Muscle of leg (tissue), 11 donors: ENCODE data around the gene TMEM269. TPM values are rescaled to one million over a fixed set of nuclear protein-coding genes. Genes with fewer than 3 reads are reported as not detected.

ENCODE experiments used
- DNase-seq: peaks from one replicate; pipeline ENCODE4 v3.0.0; 2013
- H3K27ac ChIP-seq: one replicate; pipeline ENCODE4 v1.5.1; 2013; ENCODE audit warnings: mild to moderate bottlenecking, low read length, control low read depth
- H3K27me3 ChIP-seq: one replicate; pipeline ENCODE4 v1.6.1; 2013; ENCODE audit warnings: low read length; ENCODE audit not compliant: control insufficient read depth, insufficient read depth
- H3K36me3 ChIP-seq: one replicate; pipeline ENCODE4 v1.6.1; 2013; ENCODE audit warnings: low read length; ENCODE audit not compliant: control insufficient read depth, insufficient read depth
- H3K4me1 ChIP-seq: one replicate; pipeline ENCODE4 v1.6.1; 2013; ENCODE audit warnings: low read length; ENCODE audit not compliant: control insufficient read depth, insufficient read depth
- H3K4me3 ChIP-seq: one replicate; pipeline ENCODE4 v1.5.1; 2013; ENCODE audit warnings: low read length, control low read depth
- H3K9me3 ChIP-seq: replicated peaks from 2 replicates; pipeline ENCODE4 v1.6.1; 2013; ENCODE audit warnings: low read depth, low read length; ENCODE audit not compliant: control insufficient read depth
- WGBS: methylation state at CpG from one replicate; pipeline ENCODE4 v1.1.5; 2013; ENCODE audit warnings: missing lambda C conversion rate; ENCODE audit not compliant: insufficient coverage; 5-methylcytosine and 5-hydroxymethylcytosine counted together
- polyA plus RNA-seq, 8 donors: library from polyadenylated mRNA; unstranded; fragments of 120-200 nt; gene quantifications; one replicate each; pipeline versions ENCODE4 v1.2.1 to v1.2.3, GENCODE V29; 2013; ENCODE audit warnings: inconsistent platforms in 1 of 8, low replicate concordance in 1 of 8; ENCODE audit not compliant: insufficient read length in 8 of 8, insufficient read depth in 1 of 8
- total RNA-seq: library from RNA; stranded (reverse); fragments of 120-200 nt; gene quantifications from one replicate; pipeline ENCODE4 v1.2.4, GENCODE V29; 2013

Gene TMEM269
- total and polyA plus RNA-seq, 9 donors: 0.18 to 1.2 (median 0.80) TPM

DNA sequence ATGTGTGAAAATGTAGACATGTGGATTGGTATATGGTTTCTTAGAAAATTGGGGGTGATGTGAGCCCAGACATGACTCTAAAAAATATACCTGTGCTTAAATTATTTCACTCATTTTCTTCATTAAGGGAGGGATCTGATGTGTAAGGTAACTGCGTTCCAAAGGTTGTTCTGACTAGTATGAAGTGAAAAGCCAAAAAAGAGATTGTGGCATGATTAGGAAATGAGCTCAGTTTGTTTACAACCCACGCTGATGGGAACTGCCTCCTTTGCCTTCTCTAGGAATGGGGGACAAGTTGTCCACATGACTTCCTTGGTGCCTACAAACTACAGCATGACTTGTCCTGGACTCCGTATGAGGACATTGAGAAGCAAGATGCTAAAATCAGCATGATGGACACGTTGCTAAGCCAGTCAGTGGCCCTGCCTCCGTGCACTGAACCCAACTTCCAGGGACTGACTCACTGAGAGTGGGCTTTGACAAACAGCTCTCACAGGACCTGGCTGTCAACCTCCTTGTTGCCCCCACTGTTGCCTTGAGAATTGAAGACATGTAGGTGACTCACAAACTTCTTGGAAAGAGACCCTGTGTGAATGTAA lies 9.8 kb upstream of the TMEM269 start:
- Histone ChIP-seq H3K36me3 (peaks cover 48% of the 10 kb centered on the region), H3K4me1 (no peaks in the 10 kb centered on the region)
- WGBS: 100% methylated on average over 4 of the region's 5 CpGs

GRCh38 chr1:42776502-42776901 lies 8.3 kb upstream of the TMEM269 start:
- no peaks in the 10 kb centered on the region for H3K4me1 ChIP-seq
- WGBS: 96% methylated on average over 5 of the region's 6 CpGs

More for the DNA sequence above, 9.8 kb upstream of the TMEM269 start:
- Histone ChIP-seq H3K4me3 (no peak overlapping the region), H3K27me3 (no peaks in the 10 kb centered on the region), H3K27ac (no peak overlapping the region), H3K9me3 (no peaks in the 10 kb centered on the region)
- DNase-seq: no peak

GRCh38 chr1:42777852-42778251 lies 6.9 kb upstream of the TMEM269 start:
- Histone ChIP-seq H3K4me1 (no peaks in the 10 kb centered on the region), H3K4me3 (no peak overlapping the region), H3K36me3 (peaks cover 52% of the 10 kb centered on the region), H3K9me3 (no peaks in the 10 kb centered on the region), H3K27me3 (no peaks in the 10 kb centered on the region), H3K27ac (no peak overlapping the region)
- peak; percentile 21 for DNase-seq

More at GRCh38 chr1:42776502-42776901, 8.3 kb upstream of the TMEM269 start:
- Histone ChIP-seq H3K4me3 (no peak overlapping the region), H3K9me3 (no peaks in the 10 kb centered on the region), H3K27me3 (no peaks in the 10 kb centered on the region), H3K27ac (no peak overlapping the region), H3K36me3 (peaks cover 51% of the 10 kb centered on the region)
- no peak for DNase-seq

- peaks cover 1% of the 10 kb centered on the region for H3K4me1 ChIP-seq
- 83% methylated on average over 1 of the region's 2 CpGs for WGBS
- H3K27me3 ChIP-seq: no peaks in the 10 kb centered on the region
- DNase-seq: no peak
- H3K36me3 ChIP-seq: peaks cover 42% of the 10 kb centered on the region
- no peak overlapping the region for H3K27ac ChIP-seq
- H3K4me3 ChIP-seq: no peak overlapping the region
- H3K9me3 ChIP-seq: no peaks in the 10 kb centered on the region
These were observed 5.1 kb upstream of the TMEM269 start for GRCh38 chr1:42779725-42780124.

DNA sequence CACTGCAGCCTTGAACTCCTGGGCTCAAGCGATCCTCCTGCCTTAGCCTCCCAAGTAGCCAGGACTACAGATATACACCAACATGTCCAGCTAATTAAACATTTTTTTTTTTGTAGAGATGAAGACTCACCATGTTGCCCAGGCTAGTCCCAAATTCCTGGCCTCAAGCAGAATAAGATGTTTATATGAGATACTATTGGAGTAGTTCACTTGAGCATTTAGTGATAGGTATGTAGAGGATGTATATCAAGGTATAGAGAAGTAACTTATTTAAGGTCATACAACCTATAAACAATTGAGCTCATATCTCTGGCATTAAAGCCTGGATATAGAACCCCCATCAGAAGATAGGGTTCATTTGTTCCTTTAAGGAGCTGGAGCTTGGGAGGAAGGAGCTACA lies 4.6 kb upstream of the TMEM269 start:
- Histone ChIP-seq H3K27ac (no peak overlapping the region), H3K9me3 (no peaks in the 10 kb centered on the region), H3K4me1 (peaks cover 6% of the 10 kb centered on the region), H3K27me3 (no peaks in the 10 kb centered on the region), H3K4me3 (no peak overlapping the region), H3K36me3 (peaks cover 39% of the 10 kb centered on the region)
- WGBS: 100% methylated on average over 1 of the region's 1 CpG
- no peak for DNase-seq

- WGBS: no CpG with 5 or more reads among the region's 2 CpGs
- Histone ChIP-seq H3K27me3 (no peaks in the 10 kb centered on the region), H3K36me3 (peaks cover 13% of the 10 kb centered on the region), H3K4me1 (peaks cover 15% of the 10 kb centered on the region), H3K27ac (no peak overlapping the region), H3K4me3 (no peak overlapping the region), H3K9me3 (no peaks in the 10 kb centered on the region)
- no peak for DNase-seq
These were observed 1.7 kb upstream of the TMEM269 start for GRCh38 chr1:42783092-42783491.

- WGBS: 64% methylated on average over 5 of the region's 18 CpGs
- Histone ChIP-seq H3K4me3 (no peak overlapping the region), H3K36me3 (peaks cover 8% of the 10 kb centered on the region), H3K27ac (no peak overlapping the region), H3K9me3 (no peaks in the 10 kb centered on the region), H3K27me3 (no peaks in the 10 kb centered on the region), H3K4me1 (peaks cover 15% of the 10 kb centered on the region)
- DNase-seq: no peak
These were observed 245 bp upstream of the TMEM269 start for GRCh38 chr1:42784547-42784945.

DNA sequence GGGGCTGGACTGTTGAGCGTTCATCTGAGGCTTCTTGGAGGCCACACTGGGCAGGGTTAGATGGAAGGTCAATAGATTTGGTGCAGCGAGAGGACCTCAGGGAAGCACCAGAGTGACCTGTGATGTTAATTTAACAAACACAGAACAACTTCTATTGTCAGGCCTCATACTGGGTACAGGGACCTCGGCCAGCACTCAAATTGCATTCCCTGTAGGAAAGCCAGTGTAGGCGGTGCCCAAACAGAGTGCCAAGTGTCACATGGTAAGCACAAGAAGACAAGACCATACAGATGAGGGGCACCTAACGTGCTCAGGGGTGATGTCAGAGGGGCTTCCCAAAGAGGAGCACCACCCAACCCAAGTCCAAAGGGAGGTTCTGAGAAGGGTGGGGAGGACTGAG lies 1.3 kb downstream of the TMEM269 start:
- Histone ChIP-seq H3K27ac (no peak overlapping the region), H3K4me1 (peaks cover 15% of the 10 kb centered on the region), H3K27me3 (no peaks in the 10 kb centered on the region), H3K4me3 (no peak overlapping the region), H3K36me3 (peaks cover 6% of the 10 kb centered on the region), H3K9me3 (no peaks in the 10 kb centered on the region)
- peak; percentile 10 for DNase-seq
- 80% methylated on average over 1 of the region's 5 CpGs for WGBS

GRCh38 chr1:42788021-42788420 lies 3.2 kb downstream of the TMEM269 start:
- no peaks in the 10 kb centered on the region for H3K9me3 ChIP-seq

DNA sequence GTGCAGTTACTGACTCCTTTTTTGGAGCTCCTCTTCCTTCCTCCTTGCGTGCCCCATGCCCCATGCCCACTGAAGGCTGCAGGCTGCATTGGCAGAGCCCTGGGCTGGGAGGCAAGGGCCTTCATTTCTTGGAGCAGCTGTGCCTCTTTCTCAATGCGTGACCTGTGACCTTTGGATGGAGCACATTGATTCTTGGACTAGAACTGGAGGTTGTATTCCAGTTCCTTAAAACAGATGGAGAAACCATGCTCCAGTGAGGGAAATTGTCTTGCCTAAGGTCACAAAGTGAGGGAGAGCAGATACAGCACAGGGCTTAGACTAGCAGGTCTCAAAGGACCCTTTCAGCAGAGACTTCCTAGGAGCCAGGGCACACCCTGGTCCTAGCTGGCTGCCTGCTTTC lies 9.0 kb downstream of the TMEM269 start:
- no peak overlapping the region for H3K4me3 ChIP-seq
- no peaks in the 10 kb centered on the region for H3K36me3 ChIP-seq
- no peaks in the 10 kb centered on the region for H3K4me1 ChIP-seq
- H3K27me3 ChIP-seq: no peaks in the 10 kb centered on the region
- no peak for DNase-seq
- no peaks in the 10 kb centered on the region for H3K9me3 ChIP-seq
- no peak overlapping the region for H3K27ac ChIP-seq
- 91% methylated on average over 1 of the region's 2 CpGs for WGBS

More at GRCh38 chr1:42788021-42788420, 3.2 kb downstream of the TMEM269 start:
- H3K27ac ChIP-seq: no peak overlapping the region
- peaks cover 15% of the 10 kb centered on the region for H3K4me1 ChIP-seq
- H3K27me3 ChIP-seq: no peaks in the 10 kb centered on the region
- WGBS: no CpG with 5 or more reads among the region's 1 CpG
- H3K36me3 ChIP-seq: no peaks in the 10 kb centered on the region
- DNase-seq: no peak
- H3K4me3 ChIP-seq: no peak overlapping the region

DNA sequence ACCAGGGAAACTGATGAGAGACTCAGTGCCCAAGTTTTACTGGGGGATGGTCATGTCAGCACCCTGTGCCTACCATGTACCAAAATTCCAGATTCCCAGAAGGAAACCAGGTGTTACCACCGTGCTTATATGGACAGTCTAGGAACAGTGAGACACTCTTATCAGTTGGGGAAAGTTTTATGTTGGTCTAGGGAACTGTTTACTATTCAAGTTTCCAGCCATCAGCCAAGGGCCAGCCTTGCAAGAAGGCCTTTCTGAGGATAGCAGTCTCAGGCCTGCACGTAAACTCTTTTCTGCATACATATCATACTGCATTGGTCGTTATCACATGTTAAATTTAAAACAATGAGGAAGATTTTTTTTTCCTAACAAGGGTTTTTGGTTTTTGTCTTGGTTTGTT lies 12.6 kb downstream of the TMEM269 start:
- DNase-seq: no peak
- no peaks in the 10 kb centered on the region for H3K36me3 ChIP-seq
- WGBS: no CpG with 5 or more reads among the region's 3 CpGs
- no peaks in the 10 kb centered on the region for H3K9me3 ChIP-seq
- H3K27me3 ChIP-seq: no peaks in the 10 kb centered on the region
- H3K4me1 ChIP-seq: no peaks in the 10 kb centered on the region
- no peak overlapping the region for H3K4me3 ChIP-seq
- no peak overlapping the region for H3K27ac ChIP-seq
